Urinary bladder (tissue), 4 donors: Measurements from ENCODE around the gene GALNT9. TPM values are rescaled to one million over a fixed set of nuclear protein-coding genes. Genes with fewer than 3 reads are reported as not detected.
"Not testable (repeated sequence)": the region's sequence is repeated elsewhere in the genome, so short reads cannot be mapped to it uniquely, and the experiment has no call there.

Experiments
- DNase-seq: peaks from one replicate; pipeline ENCODE4 v3.0.0-alpha.2; 2015; ENCODE audit errors: extremely low spot score
- H3K27ac ChIP-seq: one replicate; pipeline ENCODE4 v1.5.1; 2013; ENCODE audit warnings: low read depth, mild to moderate bottlenecking, moderate library complexity
- H3K36me3 ChIP-seq: one replicate; pipeline ENCODE4 v1.6.1; 2013; ENCODE audit warnings: mild to moderate bottlenecking, moderate library complexity; ENCODE audit not compliant: insufficient read depth
- H3K4me1 ChIP-seq: one replicate; pipeline ENCODE4 v1.6.1; 2013; ENCODE audit warnings: mild to moderate bottlenecking, moderate library complexity; ENCODE audit not compliant: insufficient read depth
- H3K4me3 ChIP-seq: one replicate; pipeline ENCODE4 v1.5.1; 2013; ENCODE audit warnings: low read depth, low read length
- WGBS: extraction: QIAGEN DNeasy Blood & Tissue Kit; methylation state at CpG from one replicate; pipeline ENCODE4 v1.1.7; 2013; 5-methylcytosine and 5-hydroxymethylcytosine counted together
- polyA plus RNA-seq: library from polyadenylated mRNA; stranded (reverse); fragments of 200-250 nt; gene quantifications from one replicate; pipeline ENCODE4 v1.2.3, GENCODE V29; 2013
- total RNA-seq: library from RNA; depleted of rRNA; stranded (reverse); fragments of >200 nt; gene quantifications from one replicate; pipeline ENCODE4 v1.2.3, GENCODE V29; 2014
- donor health status: healthy with polysubstance abuse.
- donor health status: healthy.

GALNT9 gene
- total and polyA plus RNA-seq, 2 donors: 0.60 to 2.4 TPM

GRCh38 chr12:132155771-132156572 is 173.4 kb downstream of the GALNT9 start:
- 98% methylated on average over 10 of the region's 10 CpGs for WGBS
- no peak for DNase-seq

GRCh38 chr12:132154941-132155770 is 174.2 kb downstream of the GALNT9 start:
- Histone ChIP-seq H3K27ac (no peak overlapping the region), H3K36me3 (peaks cover 3% of the 10 kb centered on the region), H3K4me1 (no peaks in the 10 kb centered on the region), H3K4me3 (no peak overlapping the region)
- DNase-seq: no peak
- WGBS: 78% methylated on average over 51 of the region's 51 CpGs

More at GRCh38 chr12:132155771-132156572, 173.4 kb downstream of the GALNT9 start:
- Histone ChIP-seq H3K36me3 (peaks cover 3% of the 10 kb centered on the region), H3K4me1 (no peaks in the 10 kb centered on the region), H3K27ac (no peak overlapping the region), H3K4me3 (no peak overlapping the region)

- Histone ChIP-seq H3K27ac (no peak overlapping the region), H3K36me3 (peaks cover 3% of the 10 kb centered on the region), H3K4me1 (no peaks in the 10 kb centered on the region), H3K4me3 (no peak overlapping the region)
- DNase-seq: no peak
- 68% methylated on average over 21 of the region's 21 CpGs for WGBS
These were observed 175.0 kb downstream of the GALNT9 start for GRCh38 chr12:132154341-132154761.

GRCh38 chr12:132153501-132154340 is 175.7 kb downstream of the GALNT9 start:
- DNase-seq: no peak

GRCh38 chr12:132152953-132153352 is 176.4 kb downstream of the GALNT9 start:
- DNase-seq: no peak
- Histone ChIP-seq H3K36me3 (peaks cover 3% of the 10 kb centered on the region), H3K27ac (no peak overlapping the region), H3K4me1 (no peaks in the 10 kb centered on the region), H3K4me3 (no peak overlapping the region)
- 91% methylated on average over 20 of the region's 20 CpGs for WGBS

More at GRCh38 chr12:132153501-132154340, 175.7 kb downstream of the GALNT9 start:
- Histone ChIP-seq H3K4me3 (no peak overlapping the region), H3K36me3 (peaks cover 3% of the 10 kb centered on the region), H3K4me1 (no peaks in the 10 kb centered on the region), H3K27ac (no peak overlapping the region)
- WGBS: 32% methylated on average over 41 of the region's 41 CpGs

GRCh38 chr12:132152411-132152821 is 177.0 kb downstream of the GALNT9 start:
- no peaks in the 10 kb centered on the region for H3K4me1 ChIP-seq
- H3K36me3 ChIP-seq: peaks cover 3% of the 10 kb centered on the region
- H3K27ac ChIP-seq: no peak overlapping the region
- no peak overlapping the region for H3K4me3 ChIP-seq
- DNase-seq: no peak
- 89% methylated on average over 9 of the region's 9 CpGs for WGBS

GRCh38 chr12:132151766-132152410 is 177.5 kb downstream of the GALNT9 start:
- Histone ChIP-seq H3K36me3 (peaks cover 3% of the 10 kb centered on the region), H3K4me3 (no peak overlapping the region), H3K27ac (no peak overlapping the region), H3K4me1 (no peaks in the 10 kb centered on the region)
- 91% methylated on average over 32 of the region's 32 CpGs for WGBS
- DNase-seq: no peak

GRCh38 chr12:132151145-132151765 is 178.1 kb downstream of the GALNT9 start:
- 94% methylated on average over 36 of the region's 36 CpGs for WGBS
- Histone ChIP-seq H3K4me1 (no peaks in the 10 kb centered on the region), H3K36me3 (peaks cover 2% of the 10 kb centered on the region), H3K27ac (no peak overlapping the region), H3K4me3 (no peak overlapping the region)
- no peak for DNase-seq

GRCh38 chr12:132150780-132151144 is 178.6 kb downstream of the GALNT9 start:
- 83% methylated on average over 6 of the region's 6 CpGs for WGBS
- Histone ChIP-seq H3K27ac (no peak overlapping the region), H3K4me1 (no peaks in the 10 kb centered on the region), H3K4me3 (no peak overlapping the region), H3K36me3 (no peaks in the 10 kb centered on the region)
- no peak for DNase-seq

- not testable (repeated sequence) for H3K4me3 ChIP-seq, H3K27ac ChIP-seq, H3K36me3 ChIP-seq, DNase-seq, H3K4me1 ChIP-seq
- 97% methylated on average over 18 of the region's 32 CpGs for WGBS
These were observed 179.9 kb downstream of the GALNT9 start for GRCh38 chr12:132149526-132149925.

- H3K4me1 ChIP-seq: no peaks in the 10 kb centered on the region
- DNase-seq: no peak
- H3K4me3 ChIP-seq: no peak overlapping the region
- 93% methylated on average over 35 of the region's 41 CpGs for WGBS
- H3K36me3 ChIP-seq: no peaks in the 10 kb centered on the region
- H3K27ac ChIP-seq: no peak overlapping the region
These were observed 180.9 kb downstream of the GALNT9 start for GRCh38 chr12:132148368-132149045.
